BE2C (cell line): ENCODE measurements around the gene NCAN.

Experiments used
- DNase-seq: peaks from one replicate; pipeline ENCODE4 v3.0.0-alpha.2; 2020
- H3K27me3 ChIP-seq: fragments of 250-450 bp; sonication (Bioruptor Pico); 2 replicates; pipeline ENCODE4 v1.5.1; 2020; ENCODE audit warnings: mild to moderate bottlenecking
- H3K36me3 ChIP-seq: fragments of 250-450 bp; sonication (Bioruptor Pico); 2 replicates; pipeline ENCODE4 v1.5.1; 2020; ENCODE audit warnings: mild to moderate bottlenecking
- H3K4me1 ChIP-seq: fragments of 250-450 bp; sonication (Bioruptor Pico); 2 replicates; pipeline ENCODE4 v1.5.1; 2020
- H3K4me3 ChIP-seq: 2 replicates; pipeline ENCODE4 v1.5.1; 2011; ENCODE audit warnings: low read depth, low read length
- H3K9me3 ChIP-seq: fragments of 250-450 bp; sonication (Bioruptor Pico); 2 replicates; pipeline ENCODE4 v1.5.1; 2020
- CTCF ChIP-seq: IDR thresholded peaks from 2 replicates; pipeline ENCODE4 v1.5.1; 2012; ENCODE audit warnings: mild to moderate bottlenecking, low read depth, low read length

Gene NCAN

GRCh38 chr19:19300613-19301012 is 88.9 kb downstream of the NCAN start:
- peaks cover 10% of the 10 kb centered on the region for H3K4me1 ChIP-seq
- no peaks in the 10 kb centered on the region for H3K27me3 ChIP-seq
- H3K4me3 ChIP-seq: no peak overlapping the region
- H3K9me3 ChIP-seq: no peaks in the 10 kb centered on the region
- TF ChIP-seq CTCF: no peak
- no peak for DNase-seq
- H3K36me3 ChIP-seq: peaks cover 31% of the 10 kb centered on the region
